DND-41 (cell line): ENCODE results near the gene TMEM255A.

Experiments
- ATAC-seq: fragments of 200-7000 bp; cut with Tn5 transposase; 3 replicates; pipeline ENCODE4 v1.9.1; 2021; ENCODE audit warnings: low read depth; ENCODE audit not compliant: insufficient read depth
- DNase-seq: peaks from one replicate; pipeline ENCODE4 v3.0.0-alpha.2; 2020
- H2AFZ ChIP-seq: 2 replicates; pipeline ENCODE4 v1.6.0; 2012; ENCODE audit warnings: low read depth, low read length
- H3K27ac ChIP-seq: 2 replicates; pipeline ENCODE4 v1.5.1; 2012; ENCODE audit warnings: low read length, inconsistent platforms
- H3K27me3 ChIP-seq: fragments of 200-600 bp; sonication (generic); 2 replicates; pipeline ENCODE4 v1.6.0; 2012; ENCODE audit warnings: low read length, mild to moderate bottlenecking, inconsistent platforms; ENCODE audit not compliant: insufficient read depth, poor library complexity
- H3K36me3 ChIP-seq: 2 replicates; pipeline ENCODE4 v1.5.1; 2012; ENCODE audit warnings: low read length, inconsistent platforms; ENCODE audit not compliant: insufficient read depth
- H3K4me1 ChIP-seq: 2 replicates; pipeline ENCODE4 v1.5.1; 2012; ENCODE audit warnings: mild to moderate bottlenecking, low read length; ENCODE audit not compliant: insufficient read depth
- H3K4me2 ChIP-seq: 2 replicates; pipeline ENCODE4 v1.6.0; 2012; ENCODE audit warnings: mild to moderate bottlenecking, moderate library complexity, low read length, inconsistent platforms; ENCODE audit not compliant: insufficient read depth
- H3K4me3 ChIP-seq, 2 experiments: fragments of 200-600 bp in 1 of 2; shearing (Covaris generic) in 1 of 2; 2 replicates each; pipeline ENCODE4 v1.5.1; 2012 to 2016; ENCODE audit warnings: inconsistent platforms in 2 of 2, low read length in 2 of 2, mild to moderate bottlenecking in 2 of 2, low read depth in 1 of 2, moderate library complexity in 1 of 2
- H3K79me2 ChIP-seq: 2 replicates; pipeline ENCODE4 v1.6.0; 2012; ENCODE audit warnings: low read length, inconsistent platforms; ENCODE audit not compliant: insufficient read depth
- H3K9ac ChIP-seq: 2 replicates; pipeline ENCODE4 v1.6.0; 2012; ENCODE audit warnings: low read depth, mild to moderate bottlenecking, inconsistent platforms, low read length, moderate library complexity
- H3K9me3 ChIP-seq: 2 replicates; pipeline ENCODE4 v1.5.1; 2012; ENCODE audit warnings: low read length, moderate library complexity, mild to moderate bottlenecking, inconsistent platforms; ENCODE audit not compliant: insufficient read depth, severe bottlenecking
- H4K20me1 ChIP-seq: 2 replicates; pipeline ENCODE4 v1.6.0; 2012; ENCODE audit warnings: low read length; ENCODE audit not compliant: insufficient read depth
- EZH2 ChIP-seq: IDR thresholded peaks from 3 replicates; pipeline ENCODE4 v1.6.1; 2012; ENCODE audit warnings: borderline replicate concordance, low read depth, mild to moderate bottlenecking, moderate library complexity, low read length, inconsistent platforms; ENCODE audit not compliant: severe bottlenecking
- TF ChIP-seq, protein P1 (sequence below): IDR thresholded peaks from 2 replicates; pipeline ENCODE4 v1.5.1; 2012; ENCODE audit warnings: borderline replicate concordance, low read length, moderate library complexity, mild to moderate bottlenecking; ENCODE audit not compliant: poor library complexity, severe bottlenecking; ENCODE audit errors: extremely low read depth

The TMEM255A gene

DNA sequence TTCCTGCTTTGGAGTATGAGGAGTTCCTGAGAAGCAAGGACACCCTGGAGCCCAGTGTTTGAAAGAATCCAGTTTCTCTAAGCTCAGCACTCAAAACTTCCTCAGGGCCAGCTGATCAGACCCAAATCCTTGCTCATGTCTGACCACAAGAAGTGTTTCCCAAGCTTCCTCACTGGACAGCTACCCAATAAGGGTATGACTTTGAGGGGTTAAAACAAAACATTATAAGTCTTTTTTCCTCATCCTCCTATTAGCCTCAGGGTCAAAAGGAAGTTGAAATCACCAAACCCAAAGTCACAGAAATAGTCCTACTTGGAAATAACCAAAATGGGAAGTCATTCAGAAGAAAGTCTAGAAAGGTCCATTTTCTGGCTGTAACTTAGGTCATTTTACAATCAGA, 46.9 kb downstream of the TMEM255A start:
- Histone ChIP-seq H3K27ac (no peak overlapping the region), H3K27me3 (no peaks in the 10 kb centered on the region), H3K9me3 (no peaks in the 10 kb centered on the region), H3K79me2 (no peaks in the 10 kb centered on the region), H3K4me3 (no peak overlapping the region), H4K20me1 (peaks cover 4% of the 10 kb centered on the region; the same call in 1 of the 2 replicates), H3K9ac (no peak overlapping the region), H2AFZ (no peak overlapping the region), H3K4me1 (no peaks in the 10 kb centered on the region), H3K36me3 (no peaks in the 10 kb centered on the region), H3K4me2 (no peak overlapping the region)
- ATAC-seq (no peak), DNase-seq (no peak)
- TF ChIP-seq EZH2, result no peak
- TF ChIP-seq, protein P1, sequence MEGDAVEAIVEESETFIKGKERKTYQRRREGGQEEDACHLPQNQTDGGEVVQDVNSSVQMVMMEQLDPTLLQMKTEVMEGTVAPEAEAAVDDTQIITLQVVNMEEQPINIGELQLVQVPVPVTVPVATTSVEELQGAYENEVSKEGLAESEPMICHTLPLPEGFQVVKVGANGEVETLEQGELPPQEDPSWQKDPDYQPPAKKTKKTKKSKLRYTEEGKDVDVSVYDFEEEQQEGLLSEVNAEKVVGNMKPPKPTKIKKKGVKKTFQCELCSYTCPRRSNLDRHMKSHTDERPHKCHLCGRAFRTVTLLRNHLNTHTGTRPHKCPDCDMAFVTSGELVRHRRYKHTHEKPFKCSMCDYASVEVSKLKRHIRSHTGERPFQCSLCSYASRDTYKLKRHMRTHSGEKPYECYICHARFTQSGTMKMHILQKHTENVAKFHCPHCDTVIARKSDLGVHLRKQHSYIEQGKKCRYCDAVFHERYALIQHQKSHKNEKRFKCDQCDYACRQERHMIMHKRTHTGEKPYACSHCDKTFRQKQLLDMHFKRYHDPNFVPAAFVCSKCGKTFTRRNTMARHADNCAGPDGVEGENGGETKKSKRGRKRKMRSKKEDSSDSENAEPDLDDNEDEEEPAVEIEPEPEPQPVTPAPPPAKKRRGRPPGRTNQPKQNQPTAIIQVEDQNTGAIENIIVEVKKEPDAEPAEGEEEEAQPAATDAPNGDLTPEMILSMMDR, result no peak

DNA sequence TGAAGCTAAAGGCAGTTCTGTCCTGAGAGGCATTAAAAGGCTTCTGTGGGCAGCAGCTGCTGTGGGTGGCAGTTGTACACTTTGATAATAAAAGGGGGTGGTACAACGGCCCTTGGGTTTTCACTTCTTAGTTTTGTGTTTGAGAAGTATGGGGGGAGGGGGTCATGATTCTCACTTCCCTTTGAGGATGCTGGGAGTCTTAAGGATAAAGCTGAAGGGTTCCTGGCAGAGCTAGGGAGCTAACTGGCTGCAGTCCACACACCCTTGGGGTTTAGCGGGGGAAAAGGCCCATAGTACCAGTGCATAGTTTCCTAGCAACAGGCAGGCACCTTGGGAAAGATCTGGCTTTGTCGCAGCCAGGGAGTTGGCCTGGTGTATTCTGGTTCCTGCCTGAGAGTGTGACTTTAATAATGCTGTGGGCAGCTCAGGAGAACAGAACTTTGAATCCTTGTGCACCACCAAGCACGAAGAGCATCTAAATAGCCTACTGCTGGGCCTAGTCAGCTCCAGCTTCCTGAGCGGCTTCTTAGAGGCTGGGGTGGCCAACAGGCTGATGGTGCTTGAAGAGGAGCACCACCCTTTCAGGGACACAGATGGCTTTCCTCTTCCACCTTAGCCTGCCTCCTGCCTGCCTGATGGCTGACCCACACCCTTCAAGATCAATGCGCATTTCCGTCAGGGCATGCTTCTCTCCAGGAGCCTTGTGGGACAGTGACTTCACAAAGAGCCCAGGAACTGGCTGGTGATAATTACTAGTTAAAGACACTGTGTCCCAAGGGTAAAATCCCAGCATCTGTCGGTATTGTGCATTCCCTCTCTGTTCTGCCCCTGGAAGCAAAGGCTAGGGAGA, 48.2 kb downstream of the TMEM255A start:
- Histone ChIP-seq H3K9me3 (no peaks in the 10 kb centered on the region), H3K4me2 (no peak overlapping the region), H3K79me2 (no peaks in the 10 kb centered on the region), H3K27me3 (no peaks in the 10 kb centered on the region), H3K4me1 (no peaks in the 10 kb centered on the region), H2AFZ (no peak overlapping the region), H3K27ac (no peak overlapping the region), H4K20me1 (peaks cover 4% of the 10 kb centered on the region; the same call in 1 of the 2 replicates), H3K9ac (no peak overlapping the region), H3K36me3 (no peaks in the 10 kb centered on the region), H3K4me3 (no peak overlapping the region)
- DNase-seq, result no peak
- ATAC-seq, result no peak
- no peak for TF ChIP-seq EZH2
- TF ChIP-seq, protein P1, result no peak

DNA sequence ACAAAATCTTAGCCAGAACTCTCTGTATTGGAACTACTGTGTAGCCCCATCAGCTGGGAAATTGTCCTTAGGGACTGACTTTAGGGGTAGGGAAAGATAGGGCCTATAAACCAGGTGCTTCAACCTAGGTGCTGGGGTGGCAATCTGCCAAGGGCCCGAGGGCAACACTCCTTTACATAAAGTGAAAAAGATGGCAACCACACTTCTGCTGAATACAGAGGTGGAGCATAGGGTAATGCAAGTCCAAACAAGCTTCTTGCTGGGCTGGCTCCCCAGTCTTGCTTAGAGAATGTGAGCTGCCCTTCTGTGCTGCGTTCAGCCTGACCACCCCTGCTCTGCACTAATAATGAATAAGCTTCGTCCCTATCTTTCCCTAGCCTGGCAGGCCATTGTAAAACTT, 50.9 kb downstream of the TMEM255A start:
- Histone ChIP-seq H3K4me3 (no peak overlapping the region), H3K9ac (no peak overlapping the region), H2AFZ (no peak overlapping the region), H3K9me3 (no peaks in the 10 kb centered on the region), H3K27me3 (no peaks in the 10 kb centered on the region), H4K20me1 (peaks cover 4% of the 10 kb centered on the region; the same call in 1 of the 2 replicates), H3K36me3 (peaks cover 4% of the 10 kb centered on the region; the same call in 1 of the 2 replicates), H3K79me2 (peaks cover 2% of the 10 kb centered on the region; the same call in 1 of the 2 replicates), H3K4me1 (no peaks in the 10 kb centered on the region), H3K27ac (no peak overlapping the region), H3K4me2 (no peak overlapping the region)
- no peak for ATAC-seq
- no peak for TF ChIP-seq EZH2
- TF ChIP-seq, protein P1, result no peak
- no peak for DNase-seq
